Measurements from ENCODE around the gene KLHL40.

KLHL40 gene

GRCh38 chr3:42653560-42654330 is 31.6 kb upstream of the KLHL40 start, which contains the start of gene ZBTB47:
ZBTB47 (plus strand) TSS chr3:42653697; CDS start chr3:42658356, 4,659 bp downstream.
- H3K4me1 ChIP-seq (ENCODE audit: insufficient read depth, low read length) = peaks cover 35% of the 10 kb centered on the region
- H3K9me3 ChIP-seq (ENCODE audit: control insufficient read depth, insufficient read depth, low read length) = no peaks in the 10 kb centered on the region
- peak within 1 kb of the TSS; percentile 58; the same call in 1 of the 2 replicates for H3K9ac ChIP-seq (ENCODE audit: low read depth, low read length)
- H3K36me3 ChIP-seq (ENCODE audit: insufficient read depth, low read length) = no peaks in the 10 kb centered on the region

- Histone ChIP-seq H3K9ac (ENCODE audit: low read depth, low read length) (peak overlapping the region; percentile 58), H3K4me1 (ENCODE audit: insufficient read depth, low read length) (peaks cover 35% of the 10 kb centered on the region), H3K36me3 (ENCODE audit: insufficient read depth, low read length) (no peaks in the 10 kb centered on the region), H3K9me3 (ENCODE audit: control insufficient read depth, insufficient read depth, low read length) (no peaks in the 10 kb centered on the region)
These were observed 30.8 kb upstream of the KLHL40 start for GRCh38 chr3:42654331-42655201.

GRCh38 chr3:42655331-42655888 is 29.9 kb upstream of the KLHL40 start:
- Histone ChIP-seq H3K9ac (ENCODE audit: low read depth, low read length) (peak overlapping the region; percentile 58), H3K9me3 (ENCODE audit: control insufficient read depth, insufficient read depth, low read length) (no peaks in the 10 kb centered on the region), H3K36me3 (ENCODE audit: insufficient read depth, low read length) (no peaks in the 10 kb centered on the region), H3K4me1 (ENCODE audit: insufficient read depth, low read length) (peaks cover 35% of the 10 kb centered on the region)

- Histone ChIP-seq H3K36me3 (ENCODE audit: insufficient read depth, low read length) (no peaks in the 10 kb centered on the region), H3K9ac (ENCODE audit: low read depth, low read length) (no peak overlapping the region), H3K9me3 (ENCODE audit: control insufficient read depth, insufficient read depth, low read length) (no peaks in the 10 kb centered on the region), H3K4me1 (ENCODE audit: insufficient read depth, low read length) (peaks cover 31% of the 10 kb centered on the region)
These were observed 29.2 kb upstream of the KLHL40 start for GRCh38 chr3:42655980-42656679.

GRCh38 chr3:42656680-42657610 is 28.4 kb upstream of the KLHL40 start:
- peaks cover 23% of the 10 kb centered on the region for H3K4me1 ChIP-seq (ENCODE audit: insufficient read depth, low read length)
- H3K9ac ChIP-seq (ENCODE audit: low read depth, low read length) = no peak overlapping the region
- H3K36me3 ChIP-seq (ENCODE audit: insufficient read depth, low read length) = no peaks in the 10 kb centered on the region
- no peaks in the 10 kb centered on the region for H3K9me3 ChIP-seq (ENCODE audit: control insufficient read depth, insufficient read depth, low read length)

GRCh38 chr3:42657675-42658074 is 27.7 kb upstream of the KLHL40 start:
- Histone ChIP-seq H3K36me3 (ENCODE audit: insufficient read depth, low read length) (no peaks in the 10 kb centered on the region), H3K9ac (ENCODE audit: low read depth, low read length) (no peak overlapping the region), H3K4me1 (ENCODE audit: insufficient read depth, low read length) (peaks cover 16% of the 10 kb centered on the region)

GRCh38 chr3:42658091-42658770 is 27.1 kb upstream of the KLHL40 start:
- peaks cover 10% of the 10 kb centered on the region for H3K4me1 ChIP-seq (ENCODE audit: insufficient read depth, low read length)
- no peak overlapping the region for H3K9ac ChIP-seq (ENCODE audit: low read depth, low read length)
- no peaks in the 10 kb centered on the region for H3K9me3 ChIP-seq (ENCODE audit: control insufficient read depth, insufficient read depth, low read length)
- H3K36me3 ChIP-seq (ENCODE audit: insufficient read depth, low read length) = no peaks in the 10 kb centered on the region

More at GRCh38 chr3:42657675-42658074, 27.7 kb upstream of the KLHL40 start:
- H3K9me3 ChIP-seq (ENCODE audit: control insufficient read depth, insufficient read depth, low read length) = no peaks in the 10 kb centered on the region

GRCh38 chr3:42658771-42659390 is 26.5 kb upstream of the KLHL40 start:
- H3K36me3 ChIP-seq (ENCODE audit: insufficient read depth, low read length) = no peaks in the 10 kb centered on the region
- peaks cover 8% of the 10 kb centered on the region for H3K4me1 ChIP-seq (ENCODE audit: insufficient read depth, low read length)
- H3K9ac ChIP-seq (ENCODE audit: low read depth, low read length) = no peak overlapping the region
- H3K9me3 ChIP-seq (ENCODE audit: control insufficient read depth, insufficient read depth, low read length) = no peaks in the 10 kb centered on the region

- Histone ChIP-seq H3K36me3 (ENCODE audit: insufficient read depth, low read length) (no peaks in the 10 kb centered on the region), H3K9ac (ENCODE audit: low read depth, low read length) (no peak overlapping the region), H3K4me1 (ENCODE audit: insufficient read depth, low read length) (peaks cover 8% of the 10 kb centered on the region), H3K9me3 (ENCODE audit: control insufficient read depth, insufficient read depth, low read length) (no peaks in the 10 kb centered on the region)
These were observed 25.7 kb upstream of the KLHL40 start for GRCh38 chr3:42659451-42660130.

- H3K9ac ChIP-seq (ENCODE audit: low read depth, low read length) = no peak overlapping the region
- peaks cover 7% of the 10 kb centered on the region for H3K4me1 ChIP-seq (ENCODE audit: insufficient read depth, low read length)
- no peaks in the 10 kb centered on the region for H3K9me3 ChIP-seq (ENCODE audit: control insufficient read depth, insufficient read depth, low read length)
- no peaks in the 10 kb centered on the region for H3K36me3 ChIP-seq (ENCODE audit: insufficient read depth, low read length)
These were observed 25.1 kb upstream of the KLHL40 start for GRCh38 chr3:42660131-42660715.

- peaks cover under 1% of the 10 kb centered on the region; the same call in 1 of the 2 replicates for H3K4me1 ChIP-seq (ENCODE audit: insufficient read depth, low read length)
- H3K9me3 ChIP-seq (ENCODE audit: control insufficient read depth, insufficient read depth, low read length) = no peaks in the 10 kb centered on the region
- H3K9ac ChIP-seq (ENCODE audit: low read depth, low read length) = no peak overlapping the region
- no peaks in the 10 kb centered on the region for H3K36me3 ChIP-seq (ENCODE audit: insufficient read depth, low read length)
These were observed 24.4 kb upstream of the KLHL40 start for GRCh38 chr3:42660898-42661297.

- Histone ChIP-seq H3K9ac (ENCODE audit: low read depth, low read length) (no peak overlapping the region), H3K9me3 (ENCODE audit: control insufficient read depth, insufficient read depth, low read length) (no peaks in the 10 kb centered on the region), H3K4me1 (ENCODE audit: insufficient read depth, low read length) (no peaks in the 10 kb centered on the region), H3K36me3 (ENCODE audit: insufficient read depth, low read length) (no peaks in the 10 kb centered on the region)
These were observed 23.7 kb upstream of the KLHL40 start for GRCh38 chr3:42661593-42662022.
